HG02759 (cell line): ENCODE results near the gene ADSL.

Source experiments
- ATAC-seq: cut with Tn5 transposase; IDR thresholded peaks from one replicate; pipeline ENCODE4 v1.9.1; 2021; ENCODE audit warnings: mild to moderate bottlenecking, moderate library complexity; ENCODE audit not compliant: unreplicated experiment

Gene ADSL

GRCh38 chr22:40403651-40404050, 57.4 kb downstream of the ADSL start:
- ATAC-seq, result no peak

- no peak for ATAC-seq
Measured at GRCh38 chr22:40404251-40405177, 58.2 kb downstream of the ADSL start.

GRCh38 chr22:40405178-40406062, 59.1 kb downstream of the ADSL start:
- no peak for ATAC-seq

GRCh38 chr22:40406063-40406890, 60.0 kb downstream of the ADSL start:
- no peak for ATAC-seq

- ATAC-seq, result no peak
Measured at GRCh38 chr22:40407021-40407761, 60.9 kb downstream of the ADSL start.

GRCh38 chr22:40407831-40408717, 61.8 kb downstream of the ADSL start:
- no peak for ATAC-seq

- no peak for ATAC-seq
Measured at GRCh38 chr22:40408718-40409612, 62.7 kb downstream of the ADSL start.

- no peak for ATAC-seq
Measured at GRCh38 chr22:40409613-40410113, 63.4 kb downstream of the ADSL start.

GRCh38 chr22:40410272-40410671, 64.0 kb downstream of the ADSL start:
- no peak for ATAC-seq

- ATAC-seq, result no peak
Measured at GRCh38 chr22:40410731-40411505, 64.6 kb downstream of the ADSL start.

GRCh38 chr22:40411506-40411861, 65.2 kb downstream of the ADSL start:
- no peak for ATAC-seq

- ATAC-seq, result peak; percentile 48
Measured at GRCh38 chr22:40412441-40412840, 66.1 kb downstream of the ADSL start.

GRCh38 chr22:40413873-40414272, 67.6 kb downstream of the ADSL start:
- ATAC-seq, result no peak

- ATAC-seq, result no peak
Measured at GRCh38 chr22:40414311-40414710, 68.0 kb downstream of the ADSL start.

- no peak for ATAC-seq
Measured at GRCh38 chr22:40414838-40415505, 68.7 kb downstream of the ADSL start.

- ATAC-seq, result no peak
Measured at GRCh38 chr22:40415531-40416266, 69.4 kb downstream of the ADSL start.
